Activated gamma-delta T cell treated with Interleukin-2 at 50 U/mL for 16 hours (primary cell): ENCODE measurements around the gene CFAP20DC.
"Not testable (repeated sequence)": the region's sequence is repeated elsewhere in the genome, so short reads cannot be mapped to it uniquely, and the experiment has no call there.

Experiments
- DNase-seq: peaks from one replicate; pipeline ENCODE4 v3.0.0-alpha.2; 2020

CFAP20DC gene

GRCh38 chr3:59049671-59050331 lies at the start of gene CFAP20DC:
Gene CFAP20DC, minus strand, starts transcription at chr3:59050025. Its CDS starts 394 bp downstream, at chr3:59049631.
- peak; percentile 69 for DNase-seq

DNA sequence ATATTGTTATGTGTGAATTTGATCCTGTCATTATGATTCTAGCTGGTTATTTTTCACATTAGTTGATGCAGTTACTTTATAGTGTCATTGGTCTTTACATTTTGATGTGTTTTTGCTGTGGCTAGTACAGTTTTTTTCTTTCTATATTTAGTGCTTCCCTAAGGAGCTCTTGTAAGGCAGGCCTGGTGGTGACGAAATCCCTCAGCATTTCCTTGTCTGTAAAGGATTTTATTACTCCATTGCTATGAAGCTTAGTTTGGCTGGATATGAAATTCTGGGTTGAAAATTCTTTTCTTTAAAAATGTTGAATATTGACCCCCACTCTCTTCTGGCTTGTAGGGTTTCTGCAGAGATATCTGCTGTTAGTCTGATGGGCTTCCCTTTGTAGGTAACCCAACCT lies 48.7 kb upstream of the CFAP20DC start:
- not testable (repeated sequence) for DNase-seq

- DNase-seq, result no peak
These were observed 44.6 kb upstream of the CFAP20DC start for GRCh38 chr3:59094446-59094845.

DNA sequence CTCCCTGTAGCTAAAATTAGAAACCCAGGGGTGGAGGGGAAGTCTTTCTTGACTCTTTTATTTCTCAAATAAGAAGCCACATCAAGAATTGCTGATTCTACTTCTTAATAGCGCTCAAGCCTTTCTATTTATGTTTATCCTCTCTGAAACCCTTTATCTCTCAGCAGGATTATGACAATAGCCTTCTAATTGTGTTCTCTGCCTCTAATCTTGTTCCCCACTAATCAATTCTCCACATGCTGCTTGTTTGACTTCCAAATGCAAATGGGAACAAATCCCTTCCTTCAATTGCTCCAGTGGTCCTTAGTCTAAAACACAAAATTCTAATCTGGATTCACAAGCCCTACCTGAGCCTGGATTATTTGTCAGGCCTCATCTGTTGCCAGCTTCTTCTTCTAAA lies 43.7 kb upstream of the CFAP20DC start:
- DNase-seq, result no peak

GRCh38 chr3:59088761-59089160 lies 38.9 kb upstream of the CFAP20DC start:
- DNase-seq, result no peak

DNA sequence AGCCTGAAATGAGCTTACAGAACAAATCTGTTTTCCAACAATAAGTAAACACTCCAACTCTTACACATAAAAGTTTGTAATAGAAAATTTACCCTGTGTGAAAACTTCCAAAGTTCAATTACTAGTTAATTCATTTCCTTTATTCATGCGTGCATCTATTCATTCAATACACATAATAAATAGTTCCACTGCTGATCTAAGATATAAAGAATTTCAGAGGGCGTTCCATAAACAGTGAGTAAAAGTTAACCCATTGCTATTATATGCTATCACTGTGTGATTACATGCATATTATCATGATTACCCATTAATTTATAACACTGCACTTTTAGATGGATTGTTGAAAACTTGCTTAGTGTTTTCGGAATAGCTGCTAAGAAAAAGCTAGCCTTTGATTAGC lies 36.2 kb upstream of the CFAP20DC start:
- DNase-seq, result no peak

- no peak for DNase-seq
These were observed 34.8 kb upstream of the CFAP20DC start for GRCh38 chr3:59084583-59084982.

DNA sequence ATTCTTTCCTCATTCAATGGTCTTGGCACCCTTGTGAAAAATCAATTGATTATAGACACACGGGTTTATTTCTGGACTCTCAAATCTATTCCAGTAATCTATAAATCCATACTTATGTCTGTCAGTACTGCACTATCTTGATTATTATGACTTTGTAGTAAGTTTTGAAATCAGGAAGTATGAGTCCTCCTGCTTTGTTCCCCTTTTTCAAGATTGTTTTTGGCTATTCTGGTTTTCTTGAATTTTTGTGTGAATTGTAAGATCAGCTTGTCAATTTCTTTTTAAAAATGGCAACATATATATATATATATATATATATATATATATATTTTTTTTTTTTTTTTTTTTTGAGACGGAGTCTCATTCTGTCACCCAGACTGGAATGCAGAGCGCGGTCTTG lies 32.3 kb upstream of the CFAP20DC start:
- no peak for DNase-seq

DNA sequence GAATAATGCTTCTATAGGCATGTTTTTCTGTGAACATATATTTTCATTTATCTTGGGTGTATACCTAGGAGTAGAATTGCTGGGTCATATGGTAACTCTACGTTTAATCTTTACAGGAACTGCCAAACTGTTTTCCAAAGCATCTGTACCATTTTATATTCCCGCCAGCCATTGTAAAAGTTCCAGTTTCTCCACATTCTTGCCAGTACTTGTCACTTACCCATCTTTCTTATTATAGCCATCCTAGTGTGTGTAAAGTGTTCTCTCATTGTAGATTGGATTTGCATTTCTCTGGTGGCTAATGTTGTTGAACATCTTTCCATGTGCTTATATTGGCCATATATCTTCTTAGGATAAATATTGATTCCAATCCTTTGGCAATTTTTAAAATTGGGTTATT lies 31.2 kb upstream of the CFAP20DC start:
- DNase-seq, result no peak

GRCh38 chr3:59079962-59080361 lies 30.1 kb upstream of the CFAP20DC start:
- no peak for DNase-seq

- DNase-seq, result no peak
These were observed 24.9 kb upstream of the CFAP20DC start for GRCh38 chr3:59074764-59075163.

GRCh38 chr3:59072681-59073080 lies 22.9 kb upstream of the CFAP20DC start:
- DNase-seq, result no peak

- no peak for DNase-seq
These were observed 20.0 kb upstream of the CFAP20DC start for GRCh38 chr3:59069838-59070237.

GRCh38 chr3:59065240-59065639 lies 15.4 kb upstream of the CFAP20DC start:
- DNase-seq, result no peak

- no peak for DNase-seq
These were observed 14.9 kb upstream of the CFAP20DC start for GRCh38 chr3:59064728-59065127.

GRCh38 chr3:59064276-59064675 lies 14.5 kb upstream of the CFAP20DC start:
- no peak for DNase-seq

- no peak for DNase-seq
These were observed 6.9 kb upstream of the CFAP20DC start for GRCh38 chr3:59056706-59057105.

- DNase-seq, result no peak
These were observed 3.1 kb upstream of the CFAP20DC start for GRCh38 chr3:59052803-59053411.

- not testable (repeated sequence) for DNase-seq
These were observed 1.1 kb upstream of the CFAP20DC start for GRCh38 chr3:59050811-59051414.

GRCh38 chr3:59046839-59047238 lies 3.0 kb downstream of the CFAP20DC start:
- no peak for DNase-seq

DNA sequence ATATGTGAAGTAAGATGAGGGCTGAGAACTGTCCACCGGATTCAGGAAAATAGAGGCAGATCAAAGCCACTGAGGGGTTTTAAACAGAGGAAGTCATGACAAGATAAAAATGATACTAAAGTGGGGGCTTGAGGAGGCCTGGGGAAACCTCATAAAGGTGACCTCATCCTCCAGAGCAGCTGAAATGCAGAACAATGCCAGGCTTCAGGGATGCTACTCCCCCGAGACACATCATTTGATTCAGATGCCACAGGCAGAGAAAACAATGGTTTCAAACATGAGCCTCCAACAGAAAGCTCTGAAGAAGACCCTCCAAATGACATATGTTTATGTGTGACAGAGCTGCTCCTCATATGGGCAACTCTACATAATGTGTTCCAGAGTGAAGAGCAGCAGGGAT lies 6.4 kb downstream of the CFAP20DC start:
- DNase-seq, result no peak

DNA sequence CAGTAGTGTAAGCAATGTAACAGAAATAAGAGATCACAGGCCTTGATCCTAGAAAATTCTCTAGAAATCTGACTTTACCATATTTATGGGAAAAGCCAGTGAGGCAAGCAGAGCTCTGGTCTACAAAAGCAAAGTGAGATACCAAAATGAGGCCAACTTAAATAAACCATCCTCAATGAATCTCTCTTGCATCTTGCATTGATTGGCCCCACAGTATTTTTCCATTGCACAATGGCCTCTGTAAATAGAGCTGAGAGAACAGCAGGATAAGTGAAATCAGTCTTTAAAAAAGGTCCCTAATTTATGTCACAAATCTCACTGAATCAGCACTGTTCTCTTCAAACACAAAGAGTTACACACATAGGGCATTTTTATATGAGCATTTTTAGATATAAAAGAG lies 8.9 kb downstream of the CFAP20DC start:
- no peak for DNase-seq

GRCh38 chr3:59027607-59028006 lies 22.2 kb downstream of the CFAP20DC start:
- no peak for DNase-seq

- DNase-seq, result no peak
These were observed 26.2 kb downstream of the CFAP20DC start for GRCh38 chr3:59023612-59024011.

DNA sequence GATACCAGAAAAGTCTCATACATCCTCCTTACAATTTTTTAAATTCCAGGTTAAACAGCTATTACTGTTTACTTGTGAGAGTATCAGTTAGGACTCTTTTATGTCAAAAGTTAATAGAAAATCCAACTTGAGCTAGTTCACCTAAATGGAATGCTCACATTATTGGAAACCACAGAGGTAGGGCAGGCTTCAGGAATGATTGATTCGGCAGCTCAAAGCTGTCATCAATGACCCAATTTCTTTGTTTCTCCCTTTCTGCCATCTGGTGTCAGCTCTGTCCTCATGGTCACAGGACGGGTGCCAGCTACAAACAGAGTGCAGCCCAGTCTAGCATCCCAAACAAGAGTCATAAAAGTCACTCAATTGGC lies 32.2 kb downstream of the CFAP20DC start:
- DNase-seq, result no peak
